ENCODE measurements around the gene NTN3.

- TF ChIP-seq CTCF (conservative IDR thresholded peaks at IDR 0.05) (peak; percentile 11; the same call in 1 of the 2 replicates), ZFX (IDR thresholded peaks at IDR 0.05) (no peak)
Measured at GRCh38 chr16:2429034-2429770, 41.9 kb upstream of the NTN3 start, which contains the start of gene CCNF.

Measured in C4-2B (cell line).